Measurements from ENCODE around the gene GABARAPL2.
"Not testable (repeated sequence)": the region's sequence is repeated elsewhere in the genome, so short reads cannot be mapped to it uniquely, and the experiment has no call there.

The GABARAPL2 gene

GRCh38 chr16:75591927-75592326 is 25.7 kb downstream of the GABARAPL2 start:
- DNase-seq (ENCODE audit: low read depth): not testable (repeated sequence)

GRCh38 chr16:75593308-75593707 is 27.1 kb downstream of the GABARAPL2 start:
- no peak for DNase-seq (ENCODE audit: low read depth)

- no peak for DNase-seq (ENCODE audit: low read depth)
Observed at GRCh38 chr16:75593825-75594820, 27.9 kb downstream of the GABARAPL2 start.

- DNase-seq (ENCODE audit: low read depth): no peak
Observed at GRCh38 chr16:75599452-75600277, 33.5 kb downstream of the GABARAPL2 start.

- no peak for DNase-seq (ENCODE audit: low read depth)
Observed at GRCh38 chr16:75603241-75603640, 37.1 kb downstream of the GABARAPL2 start.

- no peak for DNase-seq (ENCODE audit: low read depth)
Observed at GRCh38 chr16:75606507-75606906, 40.3 kb downstream of the GABARAPL2 start.

GRCh38 chr16:75614066-75614897 is 48.1 kb downstream of the GABARAPL2 start:
- no peak for DNase-seq (ENCODE audit: low read depth)

- no peak for DNase-seq (ENCODE audit: low read depth)
Observed at GRCh38 chr16:75615619-75616018, 49.4 kb downstream of the GABARAPL2 start.

- DNase-seq (ENCODE audit: low read depth): no peak
Observed at GRCh38 chr16:75616521-75617010, 50.4 kb downstream of the GABARAPL2 start.

- no peak for DNase-seq (ENCODE audit: low read depth)
Observed at GRCh38 chr16:75617121-75617520, 50.9 kb downstream of the GABARAPL2 start.

GRCh38 chr16:75618780-75619179 is 52.6 kb downstream of the GABARAPL2 start:
- no peak for DNase-seq (ENCODE audit: low read depth)

GRCh38 chr16:75620326-75621169 is 54.4 kb downstream of the GABARAPL2 start:
- DNase-seq (ENCODE audit: low read depth): peak; percentile 74

GRCh38 chr16:75621170-75621477 is 54.9 kb downstream of the GABARAPL2 start:
- DNase-seq (ENCODE audit: low read depth): no peak

- DNase-seq (ENCODE audit: low read depth): peak; percentile 95
Observed at GRCh38 chr16:75622761-75623605, 56.8 kb downstream of the GABARAPL2 start, which contains the start of gene ADAT1. ADAT1 (minus strand) TSS chr16:75623281; CDS start chr16:75620799, 2,482 bp downstream.

GRCh38 chr16:75624921-75625334 is 58.7 kb downstream of the GABARAPL2 start:
- DNase-seq (ENCODE audit: low read depth): no peak

- DNase-seq (ENCODE audit: low read depth): no peak
Observed at GRCh38 chr16:75626806-75627205, 60.6 kb downstream of the GABARAPL2 start.

Data from activated gamma-delta T cell treated with anti-CD3 and anti-CD28 coated beads, Interleukin-2, amount 50 U/mL, for 16 hours (primary cell).